Ishikawa (cell line): ENCODE results near the gene LMTK2.

Experiments used
- CEBPB ChIP-seq: IDR thresholded peaks from 2 replicates; pipeline ENCODE4 v1.6.1; 2012
- CREB1 ChIP-seq: IDR thresholded peaks from 2 replicates; pipeline ENCODE4 v1.6.1; 2012; ENCODE audit warnings: low read depth
- EGR1 ChIP-seq: IDR thresholded peaks from 2 replicates; pipeline ENCODE4 v1.6.1; 2012
- EP300 ChIP-seq: IDR thresholded peaks from 2 replicates; pipeline ENCODE4 v1.6.1; 2012; ENCODE audit warnings: borderline replicate concordance
- FOXM1 ChIP-seq: IDR thresholded peaks from 2 replicates; pipeline ENCODE4 v1.6.1; 2012; ENCODE audit warnings: low read depth, borderline replicate concordance
- MAX ChIP-seq: IDR thresholded peaks from 2 replicates; pipeline ENCODE4 v1.6.1; 2012
- RAD21 ChIP-seq: IDR thresholded peaks from 2 replicates; pipeline ENCODE4 v1.6.1; 2012; ENCODE audit warnings: low read depth
- TAF1 ChIP-seq: IDR thresholded peaks from 2 replicates; pipeline ENCODE4 v1.6.1; 2012; ENCODE audit warnings: low read depth, mild to moderate bottlenecking
- TCF12 ChIP-seq: IDR thresholded peaks from 2 replicates; pipeline ENCODE4 v1.6.1; 2012; ENCODE audit warnings: low read depth
- TEAD4 ChIP-seq: IDR thresholded peaks from 2 replicates; pipeline ENCODE4 v1.6.1; 2012
- YY1 ChIP-seq: IDR thresholded peaks from 2 replicates; pipeline ENCODE4 v1.6.1; 2012; ENCODE audit warnings: low read depth
- ZBTB7A ChIP-seq: IDR thresholded peaks from 2 replicates; pipeline ENCODE4 v1.6.1; 2012; ENCODE audit warnings: low read depth
- TF ChIP-seq, protein P1 (sequence below): IDR thresholded peaks from 2 replicates; pipeline ENCODE4 v1.6.1; 2012; ENCODE audit warnings: low read depth, mild to moderate bottlenecking

Gene LMTK2

GRCh38 chr7:98210513-98211220 is 104.0 kb downstream of the LMTK2 start:
- peak; percentile 25; the same call in 1 of the 2 replicates for TF ChIP-seq ZBTB7A
- no peak for TF ChIP-seq TEAD4

- TF ChIP-seq YY1, result no peak
- peak; percentile 50; the same call in 1 of the 2 replicates for TF ChIP-seq ZBTB7A
- peak; percentile 15; the same call in 1 of the 2 replicates for TF ChIP-seq TAF1
Observed at GRCh38 chr7:98211221-98211675, 104.6 kb downstream of the LMTK2 start, which contains the start of gene BHLHA15. Gene BHLHA15, plus strand, starts transcription at chr7:98211439. Its CDS starts 871 bp downstream, at chr7:98212310.

DNA sequence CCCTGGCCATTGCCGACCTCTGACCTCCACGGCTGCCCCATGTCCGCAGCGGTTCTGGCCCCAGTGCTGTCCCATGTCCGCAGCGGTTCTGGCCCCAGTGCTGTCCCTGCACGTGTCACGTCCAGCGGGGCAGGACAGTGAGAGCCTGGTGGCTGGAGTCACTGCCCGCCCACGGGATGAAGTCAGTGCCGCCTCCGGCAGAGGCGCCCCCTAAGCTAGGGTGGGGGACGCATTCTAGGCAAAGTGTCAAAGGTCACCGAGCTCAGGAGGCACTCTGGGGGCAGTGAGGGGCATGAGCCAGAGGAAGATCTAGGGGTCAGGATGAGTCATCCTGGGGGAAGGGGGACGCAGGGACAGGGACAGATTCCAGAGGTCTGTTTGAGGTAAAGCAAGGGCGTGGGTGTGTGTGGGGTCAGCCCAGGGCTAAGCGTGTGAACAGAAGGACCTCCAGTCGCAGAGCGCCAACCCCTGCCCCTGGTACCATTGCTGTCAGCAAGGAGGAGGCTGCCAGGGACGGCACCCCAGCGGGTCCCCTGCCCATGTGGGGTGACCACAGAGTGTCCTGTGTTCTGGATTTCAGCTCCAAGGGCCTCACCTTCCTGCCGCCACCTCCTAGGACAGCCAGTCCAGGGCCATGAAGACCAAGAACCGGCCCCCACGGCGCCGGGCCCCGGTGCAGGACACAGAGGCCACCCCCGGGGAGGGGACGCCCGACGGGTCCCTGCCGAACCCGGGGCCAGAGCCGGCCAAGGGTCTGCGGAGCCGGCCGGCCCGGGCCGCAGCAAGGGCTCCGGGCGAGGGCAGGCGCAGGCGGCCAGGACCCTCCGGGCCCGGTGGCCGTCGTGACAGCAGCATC is 105.2 kb downstream of the LMTK2 start:
- peak; percentile 2; the same call in 1 of the 2 replicates for TF ChIP-seq TAF1
- no peak for TF ChIP-seq EGR1
- TF ChIP-seq YY1, result no peak
- TF ChIP-seq, protein P1, sequence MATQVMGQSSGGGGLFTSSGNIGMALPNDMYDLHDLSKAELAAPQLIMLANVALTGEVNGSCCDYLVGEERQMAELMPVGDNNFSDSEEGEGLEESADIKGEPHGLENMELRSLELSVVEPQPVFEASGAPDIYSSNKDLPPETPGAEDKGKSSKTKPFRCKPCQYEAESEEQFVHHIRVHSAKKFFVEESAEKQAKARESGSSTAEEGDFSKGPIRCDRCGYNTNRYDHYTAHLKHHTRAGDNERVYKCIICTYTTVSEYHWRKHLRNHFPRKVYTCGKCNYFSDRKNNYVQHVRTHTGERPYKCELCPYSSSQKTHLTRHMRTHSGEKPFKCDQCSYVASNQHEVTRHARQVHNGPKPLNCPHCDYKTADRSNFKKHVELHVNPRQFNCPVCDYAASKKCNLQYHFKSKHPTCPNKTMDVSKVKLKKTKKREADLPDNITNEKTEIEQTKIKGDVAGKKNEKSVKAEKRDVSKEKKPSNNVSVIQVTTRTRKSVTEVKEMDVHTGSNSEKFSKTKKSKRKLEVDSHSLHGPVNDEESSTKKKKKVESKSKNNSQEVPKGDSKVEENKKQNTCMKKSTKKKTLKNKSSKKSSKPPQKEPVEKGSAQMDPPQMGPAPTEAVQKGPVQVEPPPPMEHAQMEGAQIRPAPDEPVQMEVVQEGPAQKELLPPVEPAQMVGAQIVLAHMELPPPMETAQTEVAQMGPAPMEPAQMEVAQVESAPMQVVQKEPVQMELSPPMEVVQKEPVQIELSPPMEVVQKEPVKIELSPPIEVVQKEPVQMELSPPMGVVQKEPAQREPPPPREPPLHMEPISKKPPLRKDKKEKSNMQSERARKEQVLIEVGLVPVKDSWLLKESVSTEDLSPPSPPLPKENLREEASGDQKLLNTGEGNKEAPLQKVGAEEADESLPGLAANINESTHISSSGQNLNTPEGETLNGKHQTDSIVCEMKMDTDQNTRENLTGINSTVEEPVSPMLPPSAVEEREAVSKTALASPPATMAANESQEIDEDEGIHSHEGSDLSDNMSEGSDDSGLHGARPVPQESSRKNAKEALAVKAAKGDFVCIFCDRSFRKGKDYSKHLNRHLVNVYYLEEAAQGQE, result no peak
- peak; percentile 38; the same call in 1 of the 2 replicates for TF ChIP-seq ZBTB7A
- TF ChIP-seq MAX, result peak; percentile 71; the same call in 1 of the 2 replicates
- no peak for TF ChIP-seq TEAD4

DNA sequence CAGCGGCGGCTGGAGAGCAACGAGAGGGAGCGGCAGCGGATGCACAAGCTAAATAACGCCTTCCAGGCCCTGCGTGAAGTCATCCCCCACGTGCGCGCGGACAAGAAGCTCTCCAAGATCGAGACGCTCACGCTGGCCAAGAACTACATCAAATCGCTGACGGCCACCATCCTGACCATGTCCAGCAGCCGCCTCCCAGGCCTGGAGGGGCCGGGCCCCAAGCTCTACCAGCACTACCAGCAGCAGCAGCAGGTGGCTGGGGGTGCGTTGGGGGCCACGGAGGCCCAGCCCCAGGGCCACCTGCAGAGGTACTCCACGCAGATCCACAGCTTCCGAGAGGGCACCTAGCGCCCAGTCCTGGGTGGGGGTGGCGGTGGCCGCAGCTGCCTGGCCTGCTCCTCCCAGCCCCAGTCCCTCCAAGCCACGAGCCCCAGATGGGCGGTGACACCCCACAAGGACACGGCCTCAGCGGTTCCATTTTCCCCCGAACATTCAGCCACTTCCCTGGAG is 105.9 kb downstream of the LMTK2 start:
- no peak for TF ChIP-seq RAD21
- no peak for TF ChIP-seq EGR1
- TF ChIP-seq TAF1, result no peak
- TF ChIP-seq, protein P1, result no peak
- no peak for TF ChIP-seq MAX
- TF ChIP-seq CREB1, result no peak
- no peak for TF ChIP-seq EP300
- TF ChIP-seq YY1, result no peak
- TF ChIP-seq TCF12, result no peak
- TF ChIP-seq CEBPB, result no peak
- no peak for TF ChIP-seq FOXM1
- TF ChIP-seq TEAD4, result no peak

DNA sequence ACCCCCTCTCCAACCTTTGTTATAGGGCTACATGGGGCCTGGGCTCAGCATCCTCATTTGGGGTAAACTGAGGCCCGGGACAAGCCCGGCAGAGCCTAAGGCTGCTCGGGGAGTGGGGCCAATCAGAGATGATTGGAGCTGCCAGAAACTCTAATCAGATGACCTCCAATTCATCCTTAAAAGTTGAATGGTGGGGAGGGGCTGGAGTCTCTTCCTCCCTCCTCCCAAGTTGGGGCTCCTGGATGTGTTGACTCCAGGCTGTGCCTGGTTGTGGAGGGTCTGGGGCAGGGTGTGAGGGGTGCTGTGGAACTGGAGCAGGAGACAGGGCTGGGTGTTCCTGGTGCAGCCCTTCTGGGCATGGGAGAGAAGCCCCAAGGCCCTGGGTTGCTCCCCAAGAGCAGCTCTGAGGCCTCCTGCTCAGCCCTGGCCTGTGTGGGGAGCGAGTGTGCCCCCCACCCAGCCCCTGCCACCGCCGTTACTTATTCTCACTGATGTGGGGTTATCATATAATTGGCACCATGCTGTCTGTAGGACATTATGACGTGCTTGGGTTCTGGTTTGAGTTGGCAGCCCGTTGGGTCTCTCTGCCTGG is 106.7 kb downstream of the LMTK2 start:
- TF ChIP-seq TAF1 (no peak), YY1 (no peak), FOXM1 (no peak), CEBPB (no peak), CREB1 (no peak), TCF12 (no peak), EGR1 (no peak), EP300 (no peak), TEAD4 (no peak), MAX (no peak), RAD21 (no peak), ZBTB7A (no peak)
- TF ChIP-seq, protein P1, result no peak
